Kidney capillary endothelial cell (primary cell): Measurements from ENCODE around the gene CD24.

ENCODE experiments used
- DNase-seq: peaks from one replicate; pipeline ENCODE4 v3.0.0-alpha.2; 2018; ENCODE audit warnings: low spot score

Gene CD24

GRCh38 chr6:106967936-106968555, 6.5 kb downstream of the CD24 start:
- DNase-seq = no peak

GRCh38 chr6:106966671-106967640, 7.6 kb downstream of the CD24 start:
- DNase-seq = no peak

GRCh38 chr6:106966229-106966628, 8.3 kb downstream of the CD24 start:
- no peak for DNase-seq

GRCh38 chr6:106964954-106965353, 9.6 kb downstream of the CD24 start:
- no peak for DNase-seq

GRCh38 chr6:106964099-106964498, 10.4 kb downstream of the CD24 start:
- DNase-seq = no peak

- no peak for DNase-seq
Measured at GRCh38 chr6:106963544-106963943, 11.0 kb downstream of the CD24 start.

- no peak for DNase-seq
Measured at GRCh38 chr6:106961801-106962200, 12.7 kb downstream of the CD24 start.

- DNase-seq = no peak
Measured at GRCh38 chr6:106961136-106961535, 13.4 kb downstream of the CD24 start.

- DNase-seq = no peak
Measured at GRCh38 chr6:106959985-106960384, 14.5 kb downstream of the CD24 start.

- no peak for DNase-seq
Measured at GRCh38 chr6:106939848-106940247, 34.7 kb downstream of the CD24 start.

GRCh38 chr6:106939208-106939607, 35.3 kb downstream of the CD24 start:
- no peak for DNase-seq

- DNase-seq = peak; percentile 16
Measured at GRCh38 chr6:106927531-106928398, 46.8 kb downstream of the CD24 start.

- no peak for DNase-seq
Measured at GRCh38 chr6:106925948-106926347, 48.6 kb downstream of the CD24 start.

GRCh38 chr6:106924694-106925523, 49.6 kb downstream of the CD24 start:
- no peak for DNase-seq

GRCh38 chr6:106922626-106923025, 51.9 kb downstream of the CD24 start:
- DNase-seq = no peak
